Measurements from ENCODE around the gene HMX3.

The HMX3 gene

DNA sequence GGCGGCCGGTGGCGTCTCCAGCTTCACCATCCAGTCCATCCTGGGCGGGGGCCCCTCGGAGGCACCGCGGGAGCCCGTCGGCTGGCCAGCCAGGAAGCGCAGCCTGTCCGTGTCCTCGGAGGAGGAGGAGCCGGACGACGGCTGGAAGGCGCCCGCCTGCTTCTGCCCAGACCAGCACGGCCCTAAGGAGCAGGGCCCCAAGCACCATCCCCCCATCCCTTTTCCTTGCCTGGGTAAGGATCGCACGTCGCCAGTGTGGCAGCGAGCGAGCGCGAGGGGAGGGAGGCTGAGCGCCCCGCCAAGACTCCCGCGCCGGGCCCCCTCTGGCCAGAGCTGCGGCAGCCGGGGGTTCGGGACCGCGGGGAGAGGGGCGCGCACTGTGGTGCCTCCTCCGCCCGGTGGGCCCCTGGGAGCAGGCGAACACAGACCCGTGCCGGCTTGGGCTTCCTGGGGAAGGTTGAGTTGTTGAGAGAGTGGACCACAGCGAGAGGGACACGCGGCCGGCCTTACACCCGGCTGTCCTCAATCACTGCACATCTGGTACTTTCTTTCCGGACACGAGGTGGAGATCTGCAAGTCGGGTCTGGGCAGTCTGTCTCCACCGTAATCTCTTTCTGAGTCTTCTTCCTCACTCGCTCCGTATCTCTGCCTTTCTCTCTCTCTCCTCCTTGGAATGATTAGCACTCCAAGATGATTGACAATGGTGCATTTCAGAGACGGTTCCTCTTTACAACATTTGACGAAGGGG lies 12.8 kb downstream of the HMX3 start:
- no peak for DNase-seq
- no peaks in the 10 kb centered on the region for H4K20me1 ChIP-seq (ENCODE audit: insufficient read depth, low read length)
- H2AFZ ChIP-seq (ENCODE audit: low read depth, low read length), result no peak overlapping the region

DNA sequence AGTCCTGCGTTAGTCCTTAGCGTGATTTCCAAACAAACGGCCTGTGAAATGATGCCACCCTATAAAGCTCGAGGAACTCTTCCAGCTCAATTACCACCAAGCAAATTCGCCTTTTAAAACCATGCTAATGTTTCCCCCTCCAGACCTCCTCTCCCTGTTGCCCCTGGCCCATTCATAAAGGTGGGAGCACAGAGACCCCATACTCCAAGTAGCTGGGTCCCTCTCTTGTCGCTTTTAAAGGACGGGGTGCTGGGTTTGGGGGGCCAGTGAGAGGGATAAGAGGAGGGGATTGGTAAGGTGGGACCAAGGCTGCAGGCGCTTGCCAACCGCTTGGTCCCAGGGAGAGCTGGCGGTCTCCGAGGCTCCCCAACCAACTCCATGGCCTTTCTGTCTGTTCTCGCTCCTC lies 13.4 kb downstream of the HMX3 start:
- no peaks in the 10 kb centered on the region for H3K27me3 ChIP-seq (ENCODE audit: insufficient read depth, low read length, poor library complexity)
- no peak overlapping the region for H2AFZ ChIP-seq (ENCODE audit: low read depth, low read length)
- no peak overlapping the region for H3K9ac ChIP-seq (ENCODE audit: low read depth, low read length)
- no peaks in the 10 kb centered on the region for H3K36me3 ChIP-seq (ENCODE audit: insufficient read depth, low read length)
- TF ChIP-seq EZH2 (IDR thresholded peaks at IDR 0.05; ENCODE audit: borderline replicate concordance, low read depth, low read length, severe bottlenecking), result no peak
- TF ChIP-seq, protein P1, sequence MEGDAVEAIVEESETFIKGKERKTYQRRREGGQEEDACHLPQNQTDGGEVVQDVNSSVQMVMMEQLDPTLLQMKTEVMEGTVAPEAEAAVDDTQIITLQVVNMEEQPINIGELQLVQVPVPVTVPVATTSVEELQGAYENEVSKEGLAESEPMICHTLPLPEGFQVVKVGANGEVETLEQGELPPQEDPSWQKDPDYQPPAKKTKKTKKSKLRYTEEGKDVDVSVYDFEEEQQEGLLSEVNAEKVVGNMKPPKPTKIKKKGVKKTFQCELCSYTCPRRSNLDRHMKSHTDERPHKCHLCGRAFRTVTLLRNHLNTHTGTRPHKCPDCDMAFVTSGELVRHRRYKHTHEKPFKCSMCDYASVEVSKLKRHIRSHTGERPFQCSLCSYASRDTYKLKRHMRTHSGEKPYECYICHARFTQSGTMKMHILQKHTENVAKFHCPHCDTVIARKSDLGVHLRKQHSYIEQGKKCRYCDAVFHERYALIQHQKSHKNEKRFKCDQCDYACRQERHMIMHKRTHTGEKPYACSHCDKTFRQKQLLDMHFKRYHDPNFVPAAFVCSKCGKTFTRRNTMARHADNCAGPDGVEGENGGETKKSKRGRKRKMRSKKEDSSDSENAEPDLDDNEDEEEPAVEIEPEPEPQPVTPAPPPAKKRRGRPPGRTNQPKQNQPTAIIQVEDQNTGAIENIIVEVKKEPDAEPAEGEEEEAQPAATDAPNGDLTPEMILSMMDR (IDR thresholded peaks at IDR 0.05; ENCODE audit: borderline replicate concordance, extremely low read depth, low read length, poor library complexity, severe bottlenecking), result no peak
- H3K4me3 ChIP-seq (ENCODE audit: low read depth in 1 of 2, low read length in 2 of 2), result no peak overlapping the region
- no peaks in the 10 kb centered on the region for H4K20me1 ChIP-seq (ENCODE audit: insufficient read depth, low read length)
- peaks cover under 1% of the 10 kb centered on the region for H3K79me2 ChIP-seq (ENCODE audit: insufficient read depth, low read length)
- DNase-seq, result no peak
- H3K9me3 ChIP-seq (ENCODE audit: insufficient read depth, low read length, severe bottlenecking), result no peaks in the 10 kb centered on the region
- no peak overlapping the region for H3K27ac ChIP-seq (ENCODE audit: low read length)
- no peak for ATAC-seq (ENCODE audit: insufficient read depth, low read depth)
- peaks cover 8% of the 10 kb centered on the region for H3K4me1 ChIP-seq (ENCODE audit: insufficient read depth, low read length)
- no peak overlapping the region for H3K4me2 ChIP-seq (ENCODE audit: insufficient read depth, low read length)

More for the DNA sequence above, 12.8 kb downstream of the HMX3 start:
- TF ChIP-seq EZH2 (IDR thresholded peaks at IDR 0.05; ENCODE audit: borderline replicate concordance, low read depth, low read length, severe bottlenecking), result no peak
- TF ChIP-seq, protein P1 (IDR thresholded peaks at IDR 0.05; ENCODE audit: borderline replicate concordance, extremely low read depth, low read length, poor library complexity, severe bottlenecking), result no peak
- Histone ChIP-seq H3K4me1 (ENCODE audit: insufficient read depth, low read length) (peaks cover 5% of the 10 kb centered on the region), H3K4me2 (ENCODE audit: insufficient read depth, low read length) (no peak overlapping the region), H3K9ac (ENCODE audit: low read depth, low read length) (no peak overlapping the region), H3K79me2 (ENCODE audit: insufficient read depth, low read length) (no peaks in the 10 kb centered on the region), H3K9me3 (ENCODE audit: insufficient read depth, low read length, severe bottlenecking) (no peaks in the 10 kb centered on the region), H3K36me3 (ENCODE audit: insufficient read depth, low read length) (no peaks in the 10 kb centered on the region), H3K27me3 (ENCODE audit: insufficient read depth, low read length, poor library complexity) (no peaks in the 10 kb centered on the region), H3K4me3 (ENCODE audit: low read depth in 1 of 2, low read length in 2 of 2) (no peak overlapping the region), H3K27ac (ENCODE audit: low read length) (no peak overlapping the region)
- ATAC-seq (ENCODE audit: insufficient read depth, low read depth), result no peak

DNA sequence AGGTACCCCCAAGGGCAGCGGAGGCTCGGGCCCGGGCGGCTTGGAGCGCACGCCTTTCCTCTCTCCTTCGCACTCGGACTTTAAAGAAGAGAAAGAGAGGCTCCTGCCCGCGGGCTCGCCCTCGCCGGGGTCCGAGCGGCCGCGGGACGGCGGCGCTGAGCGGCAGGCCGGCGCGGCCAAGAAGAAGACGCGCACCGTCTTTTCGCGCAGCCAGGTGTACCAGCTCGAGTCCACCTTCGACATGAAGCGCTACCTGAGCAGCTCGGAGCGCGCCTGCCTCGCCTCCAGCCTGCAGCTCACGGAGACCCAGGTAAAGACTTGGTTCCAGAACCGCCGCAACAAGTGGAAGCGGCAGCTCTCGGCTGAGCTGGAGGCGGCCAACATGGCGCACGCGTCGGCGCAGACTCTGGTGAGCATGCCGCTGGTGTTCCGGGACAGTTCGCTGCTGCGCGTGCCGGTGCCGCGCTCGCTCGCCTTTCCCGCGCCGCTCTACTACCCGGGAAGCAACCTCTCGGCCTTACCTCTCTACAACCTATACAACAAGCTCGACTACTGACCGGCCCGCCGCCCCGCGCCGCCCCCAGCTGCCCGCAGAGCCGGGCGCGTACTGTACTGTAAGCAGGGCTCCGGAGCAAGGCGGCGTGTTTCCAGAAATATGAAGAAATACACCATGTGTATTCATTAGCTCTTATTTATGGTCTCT lies 13.9 kb downstream of the HMX3 start:
- Histone ChIP-seq H3K9ac (ENCODE audit: low read depth, low read length) (no peak overlapping the region), H4K20me1 (ENCODE audit: insufficient read depth, low read length) (no peaks in the 10 kb centered on the region), H3K27me3 (ENCODE audit: insufficient read depth, low read length, poor library complexity) (no peaks in the 10 kb centered on the region), H3K4me2 (ENCODE audit: insufficient read depth, low read length) (no peak overlapping the region), H3K27ac (ENCODE audit: low read length) (no peak overlapping the region), H2AFZ (ENCODE audit: low read depth, low read length) (no peak overlapping the region), H3K9me3 (ENCODE audit: insufficient read depth, low read length, severe bottlenecking) (no peaks in the 10 kb centered on the region), H3K36me3 (ENCODE audit: insufficient read depth, low read length) (peaks cover 4% of the 10 kb centered on the region; the same call in 1 of the 2 replicates), H3K4me3 (ENCODE audit: low read depth in 1 of 2, low read length in 2 of 2) (no peak overlapping the region), H3K4me1 (ENCODE audit: insufficient read depth, low read length) (peaks cover 8% of the 10 kb centered on the region), H3K79me2 (ENCODE audit: insufficient read depth, low read length) (peaks cover 6% of the 10 kb centered on the region)
- ATAC-seq (ENCODE audit: insufficient read depth, low read depth) (no peak), DNase-seq (no peak)
- no peak for TF ChIP-seq EZH2 (IDR thresholded peaks at IDR 0.05; ENCODE audit: borderline replicate concordance, low read depth, low read length, severe bottlenecking)
- TF ChIP-seq, protein P1 (IDR thresholded peaks at IDR 0.05; ENCODE audit: borderline replicate concordance, extremely low read depth, low read length, poor library complexity, severe bottlenecking), result no peak

Data from DND-41 (cell line).